IPS DF 4.7 (cell line): Measurements from ENCODE around the gene WDR53.
"Not testable (repeated sequence)": the region's sequence is repeated elsewhere in the genome, so short reads cannot be mapped to it uniquely, and the experiment has no call there.

Source experiments
- DNase-seq: peaks from one replicate; pipeline ENCODE4 v3.0.0-alpha.2; 2013; ENCODE audit warnings: low spot score; ENCODE audit errors: extremely low read depth

Gene WDR53

DNA sequence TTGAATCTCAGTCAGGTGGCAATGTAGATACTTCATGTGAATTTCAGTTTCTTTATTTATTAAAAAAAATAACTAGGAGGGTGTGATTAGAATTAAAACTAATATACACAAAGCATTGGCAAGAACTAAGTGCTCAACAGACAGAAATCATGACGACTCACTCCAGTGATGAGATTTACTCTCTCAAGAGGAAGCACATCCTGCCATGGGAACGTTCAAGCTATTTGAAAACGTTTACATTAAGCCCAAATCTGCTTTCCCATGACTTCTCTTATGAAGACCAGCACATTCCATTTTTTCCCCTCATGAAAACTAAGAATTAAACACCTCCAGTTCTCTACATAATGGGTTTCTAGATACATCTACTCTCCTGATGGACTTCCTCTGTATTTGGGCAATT is 8.5 kb downstream of the WDR53 start:
- DNase-seq, result no peak

GRCh38 chr3:196558476-196558875 is 9.9 kb downstream of the WDR53 start:
- DNase-seq, result no peak

- DNase-seq, result no peak
Observed at GRCh38 chr3:196557236-196557635, 11.1 kb downstream of the WDR53 start.

DNA sequence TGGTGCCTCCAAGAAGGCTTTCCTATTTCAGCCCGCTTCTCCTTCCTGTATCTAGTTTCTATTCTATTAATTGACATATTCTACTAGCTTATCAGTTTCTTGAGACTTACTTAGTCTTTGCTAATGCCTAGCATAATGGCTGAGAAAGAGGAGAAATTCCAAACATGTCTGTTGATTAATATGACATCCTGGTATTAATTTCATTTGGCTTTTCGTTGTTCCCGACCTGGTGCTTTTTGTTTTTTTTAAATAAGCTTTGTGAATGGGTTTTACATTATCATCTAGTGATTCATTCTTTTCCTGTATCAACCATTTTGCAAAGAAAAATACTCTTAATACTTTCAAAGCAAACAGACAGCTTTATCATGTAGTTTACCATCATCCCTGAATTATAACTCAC is 13.1 kb downstream of the WDR53 start:
- DNase-seq, result no peak

GRCh38 chr3:196554205-196554604 is 14.1 kb downstream of the WDR53 start:
- DNase-seq, result no peak

DNA sequence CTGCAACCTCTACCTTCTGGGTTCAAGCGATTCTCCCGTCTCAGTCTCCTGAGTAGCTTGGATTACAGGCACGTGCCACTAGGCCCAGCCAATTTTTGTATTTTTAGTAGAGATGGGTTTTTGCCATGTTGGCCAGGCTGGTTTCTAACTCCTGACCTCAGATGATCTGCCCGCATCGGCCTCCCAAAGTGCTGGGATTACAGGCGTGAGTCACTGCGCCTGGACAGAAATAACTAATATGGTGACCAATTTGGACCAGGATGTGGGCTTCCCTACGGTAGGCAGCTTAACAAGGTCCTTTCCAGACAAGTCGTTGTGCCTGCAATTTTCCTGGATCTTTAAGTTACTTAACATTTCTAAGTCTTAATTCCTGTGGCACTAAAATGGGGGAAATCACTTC is 14.8 kb downstream of the WDR53 start:
- DNase-seq, result no peak

GRCh38 chr3:196552253-196552652 is 16.1 kb downstream of the WDR53 start:
- no peak for DNase-seq

DNA sequence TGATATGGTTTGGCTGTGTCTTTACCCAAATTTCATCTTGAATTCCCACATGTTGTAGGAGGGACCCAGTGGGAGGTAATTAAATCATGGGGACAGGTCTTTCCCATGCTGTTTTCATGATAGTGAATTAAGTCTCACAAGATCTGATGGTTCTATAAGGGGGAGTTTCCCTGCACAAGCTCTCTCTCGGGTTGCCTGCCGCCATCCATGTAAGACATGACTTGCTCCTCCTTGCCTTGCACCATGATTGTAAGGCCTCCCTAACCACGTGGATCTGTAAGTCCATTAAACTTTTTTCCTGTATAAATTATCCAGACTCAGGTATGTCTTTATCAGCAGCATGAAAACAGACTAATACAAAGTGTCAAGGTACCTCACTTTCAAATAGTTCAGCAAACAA is 18.2 kb downstream of the WDR53 start:
- DNase-seq, result not testable (repeated sequence)

DNA sequence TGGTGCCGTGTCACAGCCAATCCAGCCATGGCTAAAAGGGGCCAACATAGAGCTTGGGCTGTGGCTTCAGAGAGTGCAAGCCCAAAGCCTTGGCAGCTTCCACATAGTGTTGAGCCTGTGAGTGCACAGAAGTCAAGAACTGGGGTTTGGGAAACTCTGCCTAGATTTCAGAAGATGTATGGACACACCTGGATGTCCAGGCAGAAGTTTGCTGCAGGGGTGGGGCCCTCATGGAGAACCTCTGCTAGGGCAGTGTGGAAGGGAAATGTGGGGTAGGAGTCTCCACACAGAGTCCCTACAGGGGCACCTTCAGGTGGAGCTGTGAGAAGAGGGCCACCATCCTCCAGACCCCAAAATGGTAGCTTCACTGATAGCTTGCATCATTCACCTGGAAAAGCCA is 19.0 kb downstream of the WDR53 start:
- not testable (repeated sequence) for DNase-seq

- DNase-seq, result no peak
Observed at GRCh38 chr3:196547067-196547466, 21.3 kb downstream of the WDR53 start.

DNA sequence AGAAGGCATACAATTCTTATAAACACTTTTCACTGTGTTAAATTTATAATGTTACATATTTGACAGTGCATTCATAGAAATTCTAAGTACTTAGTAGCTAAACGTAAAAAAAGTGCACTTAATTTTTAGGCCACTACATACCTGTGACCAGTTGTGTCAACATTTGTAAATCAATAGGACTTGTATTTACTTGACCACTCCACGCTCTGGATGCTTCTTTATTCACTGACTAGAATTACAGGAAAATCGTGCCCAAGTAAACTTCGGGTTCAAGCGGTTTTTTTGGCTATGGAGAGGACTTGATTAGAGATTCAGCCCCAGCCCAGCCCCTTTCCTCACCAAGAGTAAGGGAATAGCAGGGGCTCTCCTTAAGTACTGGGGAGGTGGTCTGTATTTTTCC is 21.8 kb downstream of the WDR53 start:
- DNase-seq, result no peak

DNA sequence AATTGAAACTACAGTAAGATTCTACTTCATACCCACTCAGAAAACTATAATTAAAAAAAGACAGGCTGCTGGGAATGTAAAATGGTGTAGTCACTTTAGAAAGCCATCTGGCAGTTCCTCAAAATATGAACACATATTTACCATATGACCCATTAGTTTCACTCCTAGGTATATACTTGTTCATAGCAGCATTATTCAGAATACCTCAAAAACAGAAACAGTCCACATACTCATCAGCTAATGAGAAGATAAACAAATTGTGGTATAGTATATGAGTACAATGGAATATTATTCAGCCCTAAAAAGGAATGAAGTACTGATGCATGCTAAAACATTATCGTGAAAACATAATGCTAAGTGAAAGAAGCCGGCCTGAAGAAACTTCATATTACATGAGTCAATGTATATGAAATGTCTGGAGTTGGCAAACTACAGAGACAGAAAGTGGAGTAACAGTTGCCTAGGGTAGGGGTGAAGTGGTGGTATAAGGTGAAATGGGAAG is 23.8 kb downstream of the WDR53 start:
- DNase-seq, result no peak

DNA sequence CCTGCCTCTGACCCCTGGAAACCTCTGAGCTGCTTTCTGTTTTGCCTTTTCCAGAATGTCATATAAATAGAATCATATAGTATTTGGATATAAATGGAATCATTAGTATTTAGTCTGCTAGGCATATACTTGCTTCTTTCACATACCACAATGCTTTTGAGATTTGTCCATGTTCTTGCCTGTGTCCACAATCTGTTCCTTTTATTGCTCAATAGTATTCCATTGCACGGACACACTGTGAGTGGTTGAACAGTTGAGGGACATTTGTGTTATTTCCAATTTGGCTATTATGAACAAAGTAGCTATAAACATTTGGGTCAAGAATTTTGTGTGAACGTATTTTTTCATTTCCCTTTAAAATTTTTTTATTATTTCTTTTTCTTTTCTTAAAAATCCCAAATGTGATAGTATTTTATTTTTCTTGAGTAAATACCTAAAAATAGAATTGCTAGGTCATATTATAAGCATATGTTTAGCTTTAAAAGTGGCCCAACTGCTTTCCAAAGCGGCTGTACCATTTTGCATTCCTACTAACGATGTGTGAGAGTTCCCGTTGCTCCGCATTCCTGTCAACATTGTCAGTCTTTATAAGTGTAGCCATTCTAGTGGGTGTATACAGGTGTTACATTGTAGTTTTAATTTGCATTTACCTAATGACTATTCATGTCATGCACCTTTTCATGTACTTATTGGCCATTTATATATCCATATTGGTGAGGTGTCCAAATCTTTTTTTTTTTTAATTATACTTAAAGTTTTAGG is 26.5 kb downstream of the WDR53 start:
- DNase-seq, result no peak

DNA sequence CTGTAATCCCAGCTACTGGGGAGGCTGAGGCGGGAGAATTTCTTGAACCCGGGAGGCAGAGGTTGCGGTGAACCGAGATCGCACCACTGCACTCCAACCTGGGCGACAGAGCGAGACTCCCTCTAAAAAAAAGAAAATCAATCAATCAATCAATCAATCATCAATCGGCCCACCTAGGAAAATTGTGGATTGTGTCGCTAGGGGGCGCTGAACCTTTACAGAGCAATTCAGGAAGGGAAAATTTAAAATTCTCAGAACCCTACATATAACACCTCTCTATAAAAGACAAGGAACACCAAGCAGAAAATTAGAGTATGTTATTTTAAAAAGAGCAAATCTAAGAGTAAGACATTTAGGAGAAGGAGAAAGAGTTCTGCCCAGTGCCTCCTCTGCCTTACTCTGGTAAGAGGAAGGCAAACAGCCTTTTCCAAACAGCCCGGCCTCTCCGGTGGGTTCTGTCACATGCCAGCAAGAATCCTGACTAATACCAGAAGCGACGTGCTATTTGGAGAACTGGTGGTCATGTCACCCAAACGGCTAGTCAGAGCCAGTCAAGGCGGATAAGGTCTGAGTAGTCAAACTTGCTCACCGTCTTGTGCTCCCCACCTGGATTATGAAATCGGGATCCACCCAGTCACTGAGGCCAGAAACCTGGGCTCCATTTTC is 30.9 kb downstream of the WDR53 start:
- no peak for DNase-seq

DNA sequence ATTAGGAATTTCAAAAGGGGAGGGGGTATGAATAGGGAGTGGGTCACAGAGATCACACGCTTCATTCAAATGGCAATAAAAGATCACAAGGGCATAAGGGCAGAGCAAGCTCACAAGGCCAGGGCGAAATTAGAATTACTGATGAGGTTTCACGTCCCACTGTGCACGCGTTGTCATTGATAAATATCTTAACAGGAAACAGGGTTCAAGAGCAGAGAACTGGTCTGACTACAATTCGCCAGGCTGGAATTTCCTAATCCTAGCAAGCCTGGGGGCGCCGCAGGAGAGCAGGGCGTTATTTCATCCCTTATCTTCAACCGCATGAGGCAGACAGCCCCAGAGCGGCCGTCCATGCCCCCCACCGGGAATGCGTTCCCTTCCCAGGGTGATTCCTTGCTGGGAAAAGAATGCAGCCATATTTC is 35.1 kb downstream of the WDR53 start:
- DNase-seq, result no peak

DNA sequence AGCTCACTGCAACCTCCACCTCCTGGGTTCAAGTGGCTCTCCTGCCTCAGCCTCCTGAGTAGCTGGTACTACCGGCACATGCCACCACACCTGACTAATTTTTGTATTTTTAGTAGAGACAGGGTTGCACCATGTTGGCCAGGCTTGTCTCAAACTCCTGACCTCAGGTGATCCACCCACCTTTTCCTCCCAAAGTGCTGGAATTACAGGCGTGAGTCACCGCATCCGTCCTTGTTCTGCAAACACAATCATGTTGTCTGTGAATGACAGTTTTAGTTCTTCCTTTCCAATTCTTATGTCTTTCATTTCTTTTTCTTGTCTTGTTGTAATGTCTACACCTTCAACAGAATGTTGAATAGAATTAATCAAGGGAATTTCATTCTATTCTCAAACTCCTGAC is 36.9 kb downstream of the WDR53 start:
- DNase-seq, result no peak

DNA sequence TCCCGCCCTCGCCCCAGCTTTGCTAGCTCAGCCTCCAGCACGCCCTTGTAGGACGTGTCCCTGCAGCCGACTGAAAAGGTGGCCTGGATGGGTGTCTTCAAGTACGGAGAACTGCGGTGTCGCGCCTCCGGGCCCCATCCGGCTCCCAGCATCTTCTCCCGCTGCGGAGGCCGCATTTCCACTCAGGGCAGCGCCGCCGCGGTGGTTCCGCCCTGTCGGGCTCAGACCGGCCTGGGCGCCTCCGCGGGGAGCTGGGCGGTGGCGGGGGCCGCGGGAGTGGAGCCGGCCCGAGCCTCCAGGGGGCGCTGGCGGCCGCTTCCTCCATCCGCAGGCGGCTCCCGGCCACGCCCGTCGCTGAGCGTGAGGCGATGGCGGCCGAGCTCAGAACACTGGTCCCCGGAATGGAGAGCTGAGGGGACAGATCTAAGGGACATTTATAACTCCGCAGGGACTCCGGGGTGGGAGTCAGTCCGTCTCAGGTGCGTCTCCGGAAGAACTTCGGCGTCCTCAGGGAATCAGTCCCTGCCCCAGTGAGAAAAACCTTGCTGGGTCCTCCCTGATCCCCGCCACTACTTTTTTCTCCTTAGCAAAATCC is 39.6 kb downstream of the WDR53 start:
- no peak for DNase-seq

- no peak for DNase-seq
Observed at GRCh38 chr3:196525141-196525540, 43.2 kb downstream of the WDR53 start.

DNA sequence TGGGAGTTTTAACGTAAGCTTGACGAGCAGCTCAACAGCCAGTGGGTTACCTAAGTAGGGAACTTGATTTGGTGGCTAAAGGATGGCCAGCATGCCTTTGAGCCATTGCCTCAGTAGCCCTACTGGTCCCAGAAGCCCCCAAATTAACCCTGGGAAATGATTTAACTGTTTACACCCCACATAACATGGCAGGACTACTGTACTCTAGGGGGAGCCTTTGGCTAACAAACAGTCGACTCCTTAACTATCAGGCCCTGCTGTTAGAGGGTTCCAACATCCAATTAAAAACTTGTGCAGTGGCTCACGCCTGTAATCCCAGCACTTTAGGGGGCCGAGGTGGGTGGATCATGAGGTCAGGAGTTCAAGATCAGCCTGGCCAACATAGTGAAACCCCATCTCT is 43.8 kb downstream of the WDR53 start:
- no peak for DNase-seq

GRCh38 chr3:196523841-196524240 is 44.5 kb downstream of the WDR53 start:
- DNase-seq, result no peak

DNA sequence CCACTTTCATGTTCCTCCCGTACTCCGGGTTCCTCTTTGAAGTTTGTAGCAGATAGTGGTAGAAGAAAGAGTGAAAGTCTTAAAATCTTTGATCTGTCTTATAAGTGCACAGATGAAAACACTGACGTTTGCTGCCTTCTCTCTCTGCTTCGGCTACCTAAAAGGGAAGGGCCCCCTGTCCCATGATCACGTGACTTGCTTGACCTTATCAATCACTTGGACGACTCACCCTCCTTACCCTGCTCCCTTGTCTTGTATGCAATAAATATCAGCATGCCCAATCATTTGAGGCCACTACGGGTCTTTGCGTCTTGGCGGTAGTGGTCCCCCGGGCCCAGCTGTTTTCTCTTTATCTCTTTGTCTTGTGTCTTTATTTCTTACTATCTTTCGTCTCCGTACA is 47.1 kb downstream of the WDR53 start:
- DNase-seq, result not testable (repeated sequence)

- DNase-seq, result no peak
Observed at GRCh38 chr3:196519718-196520082, 48.7 kb downstream of the WDR53 start.
